HEK293 (cell line): ENCODE data around the gene ATMIN.

Experiments
- SETDB1 ChIP-seq: IDR thresholded peaks from one replicate; pipeline ENCODE4 v1.6.1; 2017; ENCODE audit warnings: mild to moderate bottlenecking, low read length, moderate library complexity, mixed read lengths; ENCODE audit not compliant: insufficient read length
- TCF7L2 ChIP-seq: IDR thresholded peaks from 2 replicates; pipeline ENCODE4 v1.6.1; 2011; ENCODE audit warnings: low read depth, mild to moderate bottlenecking, inconsistent platforms, low read length, moderate library complexity, borderline replicate concordance
- ZNF311 ChIP-seq: fragments of 450-650 bp; formaldehyde crosslinking; IDR thresholded peaks from 2 replicates; pipeline ENCODE4 v1.5.1; 2017; ENCODE audit warnings: missing biosample characterization, missing genetic modification characterization, borderline replicate concordance
- ZNF501 ChIP-seq: fragments of 450-650 bp; formaldehyde crosslinking; IDR thresholded peaks from 2 replicates; pipeline ENCODE4 v1.5.1; 2016; ENCODE audit warnings: missing biosample characterization, missing genetic modification characterization
- ZNF571 ChIP-seq: fragments of 450-650 bp; formaldehyde crosslinking; IDR thresholded peaks from 2 replicates; pipeline ENCODE4 v1.5.0; 2017; ENCODE audit warnings: missing biosample characterization, missing genetic modification characterization
- ZNF624 ChIP-seq: fragments of 450-650 bp; formaldehyde crosslinking; IDR thresholded peaks from 2 replicates; pipeline ENCODE4 v1.5.1; 2017; ENCODE audit warnings: missing biosample characterization, missing genetic modification characterization
- ZNF629 ChIP-seq: fragments of 450-650 bp; formaldehyde crosslinking; IDR thresholded peaks from 2 replicates; pipeline ENCODE4 v1.5.1; 2017; ENCODE audit warnings: missing biosample characterization, missing genetic modification characterization
- TF ChIP-seq, protein P1 (sequence below): fragments of 450-650 bp; formaldehyde crosslinking; IDR thresholded peaks from 2 replicates; pipeline ENCODE4 v1.5.1; 2016; ENCODE audit warnings: missing biosample characterization, missing genetic modification characterization
- TF ChIP-seq, protein P2 (sequence below): fragments of 450-650 bp; formaldehyde crosslinking; IDR thresholded peaks from 2 replicates; pipeline ENCODE4 v1.5.1; 2016; ENCODE audit warnings: missing biosample characterization, missing genetic modification characterization
- TF ChIP-seq, protein P3 (sequence below): fragments of 450-650 bp; formaldehyde crosslinking; IDR thresholded peaks from 2 replicates; pipeline ENCODE4 v1.5.1; 2016; ENCODE audit warnings: missing biosample characterization, missing genetic modification characterization, low read depth
- TF ChIP-seq, protein P4 (sequence below): fragments of 450-650 bp; formaldehyde crosslinking; IDR thresholded peaks from 2 replicates; pipeline ENCODE4 v1.5.1; 2016; ENCODE audit warnings: missing biosample characterization, missing genetic modification characterization
- TF ChIP-seq, protein P5 (sequence below): fragments of 450-650 bp; formaldehyde crosslinking; IDR thresholded peaks from 2 replicates; pipeline ENCODE4 v1.5.1; 2016; ENCODE audit warnings: missing biosample characterization, missing genetic modification characterization, low read depth

DNA sequence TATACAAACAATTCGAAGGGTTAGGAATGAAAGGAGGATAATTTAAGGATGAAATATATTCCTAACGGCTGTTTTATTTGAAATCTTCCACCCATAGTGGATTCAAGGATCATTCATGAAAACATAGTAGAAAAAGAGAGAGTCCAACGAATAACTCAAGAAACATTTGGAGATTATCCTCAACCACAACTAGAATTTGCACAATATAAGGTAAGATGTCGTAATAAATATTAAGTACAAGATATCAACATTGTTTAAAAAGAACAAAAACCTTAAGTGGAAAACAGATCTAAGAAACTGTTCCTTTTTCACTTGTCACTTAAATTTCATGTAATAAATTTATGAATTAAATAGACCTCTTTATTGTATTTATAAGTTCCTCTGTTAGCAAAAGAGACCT, 9.2 kb upstream of the ATMIN start:
- TF ChIP-seq, protein P1, sequence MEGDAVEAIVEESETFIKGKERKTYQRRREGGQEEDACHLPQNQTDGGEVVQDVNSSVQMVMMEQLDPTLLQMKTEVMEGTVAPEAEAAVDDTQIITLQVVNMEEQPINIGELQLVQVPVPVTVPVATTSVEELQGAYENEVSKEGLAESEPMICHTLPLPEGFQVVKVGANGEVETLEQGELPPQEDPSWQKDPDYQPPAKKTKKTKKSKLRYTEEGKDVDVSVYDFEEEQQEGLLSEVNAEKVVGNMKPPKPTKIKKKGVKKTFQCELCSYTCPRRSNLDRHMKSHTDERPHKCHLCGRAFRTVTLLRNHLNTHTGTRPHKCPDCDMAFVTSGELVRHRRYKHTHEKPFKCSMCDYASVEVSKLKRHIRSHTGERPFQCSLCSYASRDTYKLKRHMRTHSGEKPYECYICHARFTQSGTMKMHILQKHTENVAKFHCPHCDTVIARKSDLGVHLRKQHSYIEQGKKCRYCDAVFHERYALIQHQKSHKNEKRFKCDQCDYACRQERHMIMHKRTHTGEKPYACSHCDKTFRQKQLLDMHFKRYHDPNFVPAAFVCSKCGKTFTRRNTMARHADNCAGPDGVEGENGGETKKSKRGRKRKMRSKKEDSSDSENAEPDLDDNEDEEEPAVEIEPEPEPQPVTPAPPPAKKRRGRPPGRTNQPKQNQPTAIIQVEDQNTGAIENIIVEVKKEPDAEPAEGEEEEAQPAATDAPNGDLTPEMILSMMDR (tag by site-specific recombination) = no peak
- TF ChIP-seq TCF7L2 (no peak), ZNF501 (tag by site-specific recombination) (no peak), ZNF571 (tag by site-specific recombination) (no peak), ZNF629 (tag by site-specific recombination) (no peak), ZNF311 (tag by site-specific recombination) (no peak), ZNF624 (tag by site-specific recombination) (no peak), SETDB1 (no peak)
- TF ChIP-seq, protein P2, sequence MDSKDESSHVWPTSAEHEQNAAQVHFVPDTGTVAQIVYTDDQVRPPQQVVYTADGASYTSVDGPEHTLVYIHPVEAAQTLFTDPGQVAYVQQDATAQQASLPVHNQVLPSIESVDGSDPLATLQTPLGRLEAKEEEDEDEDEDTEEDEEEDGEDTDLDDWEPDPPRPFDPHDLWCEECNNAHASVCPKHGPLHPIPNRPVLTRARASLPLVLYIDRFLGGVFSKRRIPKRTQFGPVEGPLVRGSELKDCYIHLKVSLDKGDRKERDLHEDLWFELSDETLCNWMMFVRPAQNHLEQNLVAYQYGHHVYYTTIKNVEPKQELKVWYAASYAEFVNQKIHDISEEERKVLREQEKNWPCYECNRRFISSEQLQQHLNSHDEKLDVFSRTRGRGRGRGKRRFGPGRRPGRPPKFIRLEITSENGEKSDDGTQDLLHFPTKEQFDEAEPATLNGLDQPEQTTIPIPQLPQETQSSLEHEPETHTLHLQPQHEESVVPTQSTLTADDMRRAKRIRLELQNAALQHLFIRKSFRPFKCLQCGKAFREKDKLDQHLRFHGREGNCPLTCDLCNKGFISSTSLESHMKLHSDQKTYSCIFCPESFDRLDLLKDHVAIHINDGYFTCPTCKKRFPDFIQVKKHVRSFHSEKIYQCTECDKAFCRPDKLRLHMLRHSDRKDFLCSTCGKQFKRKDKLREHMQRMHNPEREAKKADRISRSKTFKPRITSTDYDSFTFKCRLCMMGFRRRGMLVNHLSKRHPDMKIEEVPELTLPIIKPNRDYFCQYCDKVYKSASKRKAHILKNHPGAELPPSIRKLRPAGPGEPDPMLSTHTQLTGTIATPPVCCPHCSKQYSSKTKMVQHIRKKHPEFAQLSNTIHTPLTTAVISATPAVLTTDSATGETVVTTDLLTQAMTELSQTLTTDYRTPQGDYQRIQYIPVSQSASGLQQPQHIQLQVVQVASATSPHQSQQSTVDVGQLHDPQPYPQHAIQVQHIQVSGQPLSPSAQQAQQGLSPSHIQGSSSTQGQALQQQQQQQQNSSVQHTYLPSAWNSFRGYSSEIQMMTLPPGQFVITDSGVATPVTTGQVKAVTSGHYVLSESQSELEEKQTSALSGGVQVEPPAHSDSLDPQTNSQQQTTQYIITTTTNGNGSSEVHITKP (tag by site-specific recombination) = no peak
- TF ChIP-seq, protein P3, sequence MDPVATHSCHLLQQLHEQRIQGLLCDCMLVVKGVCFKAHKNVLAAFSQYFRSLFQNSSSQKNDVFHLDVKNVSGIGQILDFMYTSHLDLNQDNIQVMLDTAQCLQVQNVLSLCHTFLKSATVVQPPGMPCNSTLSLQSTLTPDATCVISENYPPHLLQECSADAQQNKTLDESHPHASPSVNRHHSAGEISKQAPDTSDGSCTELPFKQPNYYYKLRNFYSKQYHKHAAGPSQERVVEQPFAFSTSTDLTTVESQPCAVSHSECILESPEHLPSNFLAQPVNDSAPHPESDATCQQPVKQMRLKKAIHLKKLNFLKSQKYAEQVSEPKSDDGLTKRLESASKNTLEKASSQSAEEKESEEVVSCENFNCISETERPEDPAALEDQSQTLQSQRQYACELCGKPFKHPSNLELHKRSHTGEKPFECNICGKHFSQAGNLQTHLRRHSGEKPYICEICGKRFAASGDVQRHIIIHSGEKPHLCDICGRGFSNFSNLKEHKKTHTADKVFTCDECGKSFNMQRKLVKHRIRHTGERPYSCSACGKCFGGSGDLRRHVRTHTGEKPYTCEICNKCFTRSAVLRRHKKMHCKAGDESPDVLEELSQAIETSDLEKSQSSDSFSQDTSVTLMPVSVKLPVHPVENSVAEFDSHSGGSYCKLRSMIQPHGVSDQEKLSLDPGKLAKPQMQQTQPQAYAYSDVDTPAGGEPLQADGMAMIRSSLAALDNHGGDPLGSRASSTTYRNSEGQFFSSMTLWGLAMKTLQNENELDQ (tag by site-specific recombination) = no peak
- TF ChIP-seq, protein P4, sequence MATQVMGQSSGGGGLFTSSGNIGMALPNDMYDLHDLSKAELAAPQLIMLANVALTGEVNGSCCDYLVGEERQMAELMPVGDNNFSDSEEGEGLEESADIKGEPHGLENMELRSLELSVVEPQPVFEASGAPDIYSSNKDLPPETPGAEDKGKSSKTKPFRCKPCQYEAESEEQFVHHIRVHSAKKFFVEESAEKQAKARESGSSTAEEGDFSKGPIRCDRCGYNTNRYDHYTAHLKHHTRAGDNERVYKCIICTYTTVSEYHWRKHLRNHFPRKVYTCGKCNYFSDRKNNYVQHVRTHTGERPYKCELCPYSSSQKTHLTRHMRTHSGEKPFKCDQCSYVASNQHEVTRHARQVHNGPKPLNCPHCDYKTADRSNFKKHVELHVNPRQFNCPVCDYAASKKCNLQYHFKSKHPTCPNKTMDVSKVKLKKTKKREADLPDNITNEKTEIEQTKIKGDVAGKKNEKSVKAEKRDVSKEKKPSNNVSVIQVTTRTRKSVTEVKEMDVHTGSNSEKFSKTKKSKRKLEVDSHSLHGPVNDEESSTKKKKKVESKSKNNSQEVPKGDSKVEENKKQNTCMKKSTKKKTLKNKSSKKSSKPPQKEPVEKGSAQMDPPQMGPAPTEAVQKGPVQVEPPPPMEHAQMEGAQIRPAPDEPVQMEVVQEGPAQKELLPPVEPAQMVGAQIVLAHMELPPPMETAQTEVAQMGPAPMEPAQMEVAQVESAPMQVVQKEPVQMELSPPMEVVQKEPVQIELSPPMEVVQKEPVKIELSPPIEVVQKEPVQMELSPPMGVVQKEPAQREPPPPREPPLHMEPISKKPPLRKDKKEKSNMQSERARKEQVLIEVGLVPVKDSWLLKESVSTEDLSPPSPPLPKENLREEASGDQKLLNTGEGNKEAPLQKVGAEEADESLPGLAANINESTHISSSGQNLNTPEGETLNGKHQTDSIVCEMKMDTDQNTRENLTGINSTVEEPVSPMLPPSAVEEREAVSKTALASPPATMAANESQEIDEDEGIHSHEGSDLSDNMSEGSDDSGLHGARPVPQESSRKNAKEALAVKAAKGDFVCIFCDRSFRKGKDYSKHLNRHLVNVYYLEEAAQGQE (tag by site-specific recombination) = no peak
- TF ChIP-seq, protein P5, sequence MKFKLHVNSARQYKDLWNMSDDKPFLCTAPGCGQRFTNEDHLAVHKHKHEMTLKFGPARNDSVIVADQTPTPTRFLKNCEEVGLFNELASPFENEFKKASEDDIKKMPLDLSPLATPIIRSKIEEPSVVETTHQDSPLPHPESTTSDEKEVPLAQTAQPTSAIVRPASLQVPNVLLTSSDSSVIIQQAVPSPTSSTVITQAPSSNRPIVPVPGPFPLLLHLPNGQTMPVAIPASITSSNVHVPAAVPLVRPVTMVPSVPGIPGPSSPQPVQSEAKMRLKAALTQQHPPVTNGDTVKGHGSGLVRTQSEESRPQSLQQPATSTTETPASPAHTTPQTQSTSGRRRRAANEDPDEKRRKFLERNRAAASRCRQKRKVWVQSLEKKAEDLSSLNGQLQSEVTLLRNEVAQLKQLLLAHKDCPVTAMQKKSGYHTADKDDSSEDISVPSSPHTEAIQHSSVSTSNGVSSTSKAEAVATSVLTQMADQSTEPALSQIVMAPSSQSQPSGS = no peak
